GM21390 (cell line): ENCODE data around the gene CDC5L.

Source experiments
- ATAC-seq: cut with Tn5 transposase; IDR thresholded peaks from one replicate; pipeline ENCODE4 v1.9.1; 2021; ENCODE audit not compliant: unreplicated experiment

Gene CDC5L

DNA sequence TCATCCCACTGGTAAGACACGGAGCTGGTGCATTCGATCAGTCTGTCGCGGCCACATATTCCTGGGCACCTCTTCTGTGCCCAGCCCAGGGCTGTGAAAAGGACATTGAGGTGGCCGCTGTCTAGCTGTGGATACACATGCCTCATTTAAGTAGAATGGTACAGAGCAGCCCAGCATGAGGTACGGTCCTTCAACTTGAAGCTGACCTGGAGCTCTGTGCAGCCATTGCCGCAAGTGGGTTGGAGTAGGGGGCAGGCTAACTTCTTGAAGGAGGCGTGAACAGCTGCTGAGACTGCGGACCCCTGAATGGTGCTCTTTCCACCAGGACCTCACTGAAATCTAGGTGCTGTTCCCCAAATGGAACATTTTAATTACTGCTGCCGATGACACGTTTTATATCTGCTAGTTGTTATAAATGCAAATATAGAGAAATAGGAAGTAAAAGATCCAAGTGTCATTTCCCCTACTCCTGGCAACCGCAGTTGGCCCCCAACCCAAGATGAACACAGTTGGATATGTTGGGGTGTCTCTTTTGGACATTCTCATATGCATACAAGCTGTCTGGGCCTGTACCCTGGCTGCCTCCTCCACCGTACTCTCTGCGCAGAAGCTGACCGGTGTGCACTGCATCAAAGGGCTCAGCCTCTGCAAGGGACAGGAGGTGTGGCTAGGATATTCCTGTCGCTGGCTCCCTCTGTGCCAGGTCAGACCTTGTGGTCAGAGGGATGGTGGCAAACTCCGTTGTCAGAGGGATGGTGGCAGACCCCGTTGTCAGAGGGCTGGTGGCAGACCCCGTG lies 86.1 kb downstream of the CDC5L start:
- no peak for ATAC-seq

DNA sequence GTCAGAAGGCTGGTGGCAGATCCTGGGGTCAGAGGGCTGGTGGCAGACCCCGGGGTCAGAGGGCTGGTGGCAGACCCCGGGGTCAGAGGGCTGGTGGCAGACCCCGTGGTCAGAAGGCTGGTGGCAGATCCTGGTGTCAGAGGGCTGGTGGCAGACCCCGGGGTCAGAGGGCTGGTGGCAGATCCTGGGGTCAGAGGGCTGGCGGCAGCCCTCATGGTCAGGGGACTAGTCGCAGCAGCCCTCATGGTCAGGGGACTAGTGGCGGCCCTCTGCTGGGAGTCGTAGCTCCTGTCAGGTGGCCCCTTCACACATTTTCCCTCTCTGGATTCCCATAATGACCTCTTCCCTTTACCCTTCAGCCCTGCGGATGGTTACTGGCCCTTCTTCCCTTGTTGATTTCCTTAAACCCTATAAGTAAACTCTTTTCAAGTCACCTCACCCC lies 86.7 kb downstream of the CDC5L start:
- ATAC-seq, result no peak

DNA sequence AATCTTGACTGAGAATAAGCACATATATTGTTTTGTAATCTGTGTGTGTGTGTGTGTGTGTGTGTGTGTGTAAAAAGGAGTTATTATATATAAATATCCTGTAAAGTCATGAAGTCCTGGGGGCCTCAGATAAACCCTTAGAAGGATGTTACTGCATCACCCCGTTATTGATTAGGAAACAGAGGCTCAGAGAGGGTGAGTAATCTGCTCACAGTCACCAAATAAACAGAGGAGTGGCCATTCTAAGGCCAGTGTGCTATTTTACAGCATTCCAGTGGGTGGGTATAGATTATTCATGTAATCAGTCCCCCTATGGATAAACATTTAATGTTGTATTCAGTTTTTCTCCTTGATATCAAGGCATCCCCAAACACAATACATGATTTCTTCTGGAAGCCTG lies 87.1 kb downstream of the CDC5L start:
- ATAC-seq, result no peak

DNA sequence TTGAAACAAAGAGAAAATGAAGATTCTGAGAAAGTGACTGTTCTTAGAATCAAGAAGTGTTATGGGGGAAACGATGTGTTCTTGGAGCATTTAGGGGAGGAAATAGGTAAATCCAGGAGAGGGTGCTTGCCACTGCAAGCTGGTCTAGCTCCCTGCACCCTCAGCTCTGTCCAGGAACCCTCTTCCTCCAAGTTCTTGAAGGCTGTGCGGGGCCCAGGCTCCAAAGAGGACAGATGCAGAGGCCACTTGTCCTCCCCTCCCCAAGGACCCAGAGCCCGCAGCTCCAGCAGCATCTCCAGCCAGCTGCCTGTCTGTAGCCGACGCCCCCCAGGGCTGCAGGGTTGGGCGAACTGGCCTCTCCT lies 87.9 kb downstream of the CDC5L start:
- ATAC-seq, result peak; percentile 34

DNA sequence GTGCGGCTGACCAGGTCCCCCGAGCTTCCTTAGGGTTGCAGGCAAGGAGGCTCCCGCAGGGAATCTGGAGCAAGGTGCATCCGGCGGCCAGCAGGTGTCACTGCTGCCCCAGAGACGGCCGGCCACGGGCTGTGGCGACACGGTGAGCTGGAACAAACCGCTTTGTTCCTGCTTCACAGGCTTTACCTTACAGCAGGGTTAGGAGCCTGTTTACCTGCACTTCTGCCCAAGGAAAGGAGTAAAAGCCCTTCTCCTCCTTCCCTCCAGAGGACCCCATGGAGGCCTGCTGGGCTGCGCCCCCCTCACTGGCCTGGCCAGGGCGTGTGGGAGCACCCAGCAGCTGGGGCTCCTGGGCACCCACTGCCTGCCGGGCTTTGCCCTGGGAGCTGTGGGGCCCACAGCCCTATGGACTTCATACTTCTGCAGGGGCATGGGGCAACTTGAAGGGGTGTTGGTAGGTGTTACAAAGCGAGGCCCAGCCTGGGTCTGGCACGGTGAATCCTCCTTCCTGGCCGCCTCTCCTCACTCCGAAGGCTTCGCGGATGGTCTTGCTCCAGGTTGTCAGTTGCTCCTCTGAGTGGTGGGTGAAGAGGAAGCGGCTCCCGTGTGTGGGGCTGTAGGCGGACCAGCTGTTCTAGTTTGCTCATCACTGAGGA lies 88.4 kb downstream of the CDC5L start:
- ATAC-seq, result peak; percentile 83

DNA sequence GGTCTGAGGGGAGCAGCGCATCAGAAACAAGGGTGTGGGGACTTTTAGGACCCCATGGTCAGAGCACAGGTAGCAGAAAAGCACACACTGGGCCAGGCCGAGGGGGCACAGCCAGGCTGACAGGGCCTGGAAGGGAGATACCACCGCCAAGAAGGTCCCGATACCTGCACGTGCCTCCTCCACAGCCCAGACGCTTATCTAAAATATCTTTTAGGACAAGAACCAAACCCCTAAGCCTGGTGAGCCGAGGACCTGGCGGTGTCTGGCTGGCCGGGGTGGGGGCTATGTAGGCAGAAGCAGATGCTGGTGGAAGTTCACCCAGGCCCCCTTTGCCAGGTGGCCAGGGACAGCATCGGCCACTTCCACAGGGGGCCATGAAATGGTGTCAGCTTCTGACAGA lies 89.3 kb downstream of the CDC5L start:
- no peak for ATAC-seq

DNA sequence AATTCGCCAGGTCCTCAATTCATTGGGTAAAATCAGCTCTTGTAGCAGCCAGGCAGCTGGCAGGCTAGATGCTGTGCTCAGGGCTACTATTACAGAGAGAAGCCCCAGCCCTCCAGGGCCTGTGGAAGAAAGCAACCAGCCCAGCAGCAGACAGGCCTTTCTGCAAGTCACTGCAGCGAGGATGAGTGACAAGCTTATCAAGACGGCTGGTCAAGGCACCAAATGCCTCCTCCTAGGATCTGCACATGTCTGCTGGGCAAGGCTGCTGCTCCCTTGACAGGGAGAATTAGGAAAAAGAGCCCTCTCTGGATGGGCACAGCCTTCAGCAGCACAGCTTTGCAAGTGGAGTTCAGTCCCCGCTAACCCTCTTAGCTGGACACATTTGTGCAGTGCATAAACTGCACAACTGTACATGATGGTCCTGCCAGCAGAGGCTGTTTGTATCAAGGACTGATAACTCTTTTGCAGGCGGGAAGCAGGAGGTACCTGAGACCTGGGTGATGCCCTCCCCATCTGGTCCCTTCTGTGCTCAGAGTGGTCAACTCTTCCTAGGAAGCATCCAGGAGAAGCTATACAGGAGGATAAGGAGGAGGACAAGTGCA lies 89.9 kb downstream of the CDC5L start:
- no peak for ATAC-seq

DNA sequence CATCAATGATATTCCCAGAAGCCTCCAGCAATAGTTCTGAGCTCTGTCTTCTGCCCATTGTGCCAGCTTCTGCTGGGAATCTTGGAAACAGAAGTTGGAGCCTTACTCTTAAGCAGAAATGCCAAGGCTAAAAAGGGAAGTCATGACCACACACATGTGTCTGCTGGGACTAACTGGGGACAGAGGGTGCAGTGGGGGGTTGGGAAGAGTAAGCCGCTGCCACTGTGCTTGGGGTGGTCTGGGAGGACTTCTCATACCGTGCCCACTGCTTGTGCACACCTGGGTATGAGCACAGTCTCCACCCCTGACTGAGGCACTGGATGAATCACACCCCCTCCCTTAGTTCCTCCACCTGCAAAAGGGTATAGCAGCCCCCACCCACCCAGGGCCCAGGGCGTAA lies 90.7 kb downstream of the CDC5L start:
- ATAC-seq, result no peak

DNA sequence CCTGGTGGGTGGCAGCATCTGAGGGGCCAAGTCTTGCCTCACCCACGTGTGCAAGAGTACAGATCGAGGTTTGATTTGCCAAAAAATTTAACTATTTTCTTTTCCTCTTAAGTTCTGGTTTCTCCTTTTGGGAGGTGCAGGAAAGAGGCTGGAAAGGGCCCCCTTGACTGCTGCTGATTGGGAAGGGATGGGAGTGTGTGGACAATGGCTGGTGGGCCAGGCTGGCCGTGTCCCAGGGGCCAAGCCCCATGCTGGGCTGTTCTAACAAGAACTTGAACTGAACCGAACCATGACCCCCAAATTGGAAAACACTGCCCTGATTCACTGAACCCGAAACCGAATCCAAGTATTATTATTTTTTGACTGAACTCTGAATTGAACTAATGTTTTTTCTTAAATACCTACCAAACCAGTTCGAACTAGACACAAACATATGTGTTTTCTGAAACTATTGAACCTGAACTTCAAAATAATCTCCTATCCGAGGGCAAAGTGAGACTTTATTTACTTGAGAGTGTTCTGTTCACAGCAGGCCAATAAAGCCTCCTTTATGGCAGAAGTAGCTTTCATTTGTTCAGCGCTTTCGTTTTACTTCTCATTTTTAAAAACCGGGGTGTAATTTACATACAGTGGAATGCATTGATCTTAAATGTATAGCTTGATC lies 91.2 kb downstream of the CDC5L start:
- ATAC-seq, result no peak

DNA sequence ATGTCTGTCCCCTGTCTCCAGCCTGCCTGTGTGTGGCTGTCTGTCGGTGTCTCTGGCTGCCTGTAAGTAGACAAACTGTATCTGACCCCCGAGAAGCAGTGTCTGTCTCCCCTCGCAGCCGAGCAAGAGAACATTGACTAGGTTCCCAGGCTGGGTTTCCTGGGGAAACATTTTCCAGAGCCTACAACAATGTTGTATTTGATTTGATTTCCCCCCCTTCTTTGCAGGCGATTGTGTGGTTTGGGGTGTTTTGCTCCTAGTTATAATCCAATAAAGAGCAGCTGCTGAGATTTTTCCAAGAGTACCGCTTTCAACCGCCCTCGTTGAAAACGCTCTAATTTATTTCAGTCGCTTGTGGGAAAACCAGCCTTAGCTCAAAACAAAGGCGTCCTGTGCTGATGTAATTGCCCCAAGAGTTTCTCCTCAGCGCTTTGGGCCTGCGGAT lies 92.6 kb downstream of the CDC5L start:
- ATAC-seq, result no peak

DNA sequence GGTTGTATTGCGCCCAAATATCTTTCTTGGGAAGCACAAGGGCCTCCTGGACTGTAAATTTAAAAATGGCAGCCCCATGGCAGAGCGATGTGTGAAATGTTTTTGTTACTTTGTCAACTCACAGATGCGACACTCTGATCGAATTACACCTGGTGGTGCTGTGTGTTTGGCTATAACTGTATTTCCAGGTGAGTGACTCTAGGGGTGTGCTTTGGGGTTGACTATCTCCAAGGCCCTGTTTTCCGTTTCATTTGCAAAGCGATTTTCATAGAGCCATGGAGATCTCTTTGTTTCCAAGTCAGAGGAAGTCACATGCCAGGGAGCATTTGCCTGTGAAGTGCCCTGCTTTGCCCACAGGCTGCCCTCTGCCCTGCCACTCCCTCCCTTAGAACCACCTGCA lies 93.5 kb downstream of the CDC5L start:
- no peak for ATAC-seq

DNA sequence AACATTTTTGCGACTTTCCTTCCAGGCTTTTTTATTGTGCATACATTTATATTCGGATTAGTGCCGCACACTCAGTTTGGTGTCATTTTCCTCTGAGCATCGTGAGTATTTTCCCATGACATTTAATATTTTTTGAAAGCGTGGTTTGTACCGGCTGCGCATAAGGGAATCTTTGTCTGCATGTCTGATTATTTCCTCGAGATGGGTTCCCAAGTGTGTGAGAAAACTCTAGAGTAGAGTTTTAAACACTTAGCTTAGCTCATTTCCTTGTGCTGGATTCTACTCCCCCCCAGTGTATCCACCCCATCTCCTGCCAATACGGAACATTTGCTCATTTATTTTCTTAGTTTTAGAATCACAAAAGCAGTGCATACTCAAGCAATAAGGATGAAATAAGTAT lies 94.3 kb downstream of the CDC5L start:
- no peak for ATAC-seq

DNA sequence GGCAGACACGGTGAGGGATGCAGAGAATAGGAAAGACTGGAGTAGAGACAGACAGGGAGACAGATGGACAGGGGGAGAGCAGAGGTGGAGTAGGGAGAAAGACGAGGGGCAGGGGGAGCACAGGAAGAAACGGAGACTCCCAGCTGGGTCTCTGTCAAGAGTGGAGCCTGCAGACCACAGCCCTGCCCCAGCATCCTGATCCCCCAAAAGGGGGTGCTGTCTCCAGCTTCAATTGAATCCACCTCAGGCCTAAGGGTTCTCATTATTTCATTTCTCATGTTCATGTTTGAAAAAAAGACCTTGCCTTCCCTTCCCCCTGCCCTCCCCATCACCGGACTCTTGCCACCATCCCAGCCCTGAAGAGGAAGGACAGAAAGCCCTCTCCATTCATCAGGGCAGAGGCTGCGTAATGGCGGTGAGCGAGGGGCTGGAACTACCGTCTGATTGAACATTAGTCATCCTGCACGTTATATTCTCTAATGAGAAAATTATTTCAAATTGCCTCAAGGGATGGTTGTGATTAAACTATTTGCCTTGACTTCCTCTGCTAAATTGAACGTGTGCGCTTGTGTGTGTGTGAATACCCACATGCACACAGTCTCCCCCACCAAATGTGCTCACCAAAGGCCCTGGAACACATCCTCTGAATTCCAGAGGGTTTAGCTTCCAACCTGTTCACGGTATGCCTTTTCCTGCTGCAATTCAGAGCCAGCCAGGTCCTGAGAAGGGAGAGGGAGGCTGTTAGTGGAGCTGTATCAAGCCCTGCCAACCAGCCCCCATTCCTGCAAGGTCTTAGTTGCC lies 98.3 kb downstream of the CDC5L start:
- no peak for ATAC-seq

DNA sequence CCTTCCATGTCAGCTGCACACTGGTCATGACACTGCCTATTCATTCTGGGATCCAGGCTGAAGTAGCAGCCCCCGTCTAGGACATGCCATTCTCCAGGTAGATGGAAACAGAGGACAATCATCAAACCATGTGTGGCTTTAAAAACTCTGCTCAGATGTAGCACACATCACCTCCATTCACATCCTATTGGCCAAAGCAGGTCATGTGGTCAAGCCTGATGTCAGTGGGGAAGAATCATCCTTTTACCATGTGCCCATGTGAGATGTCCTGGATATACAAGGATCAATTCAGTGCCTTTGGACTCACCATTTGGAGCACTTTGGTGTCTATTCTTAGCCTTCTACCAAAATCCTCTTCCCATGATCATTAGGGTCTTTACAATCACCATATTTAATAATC lies 99.5 kb downstream of the CDC5L start:
- ATAC-seq, result no peak

DNA sequence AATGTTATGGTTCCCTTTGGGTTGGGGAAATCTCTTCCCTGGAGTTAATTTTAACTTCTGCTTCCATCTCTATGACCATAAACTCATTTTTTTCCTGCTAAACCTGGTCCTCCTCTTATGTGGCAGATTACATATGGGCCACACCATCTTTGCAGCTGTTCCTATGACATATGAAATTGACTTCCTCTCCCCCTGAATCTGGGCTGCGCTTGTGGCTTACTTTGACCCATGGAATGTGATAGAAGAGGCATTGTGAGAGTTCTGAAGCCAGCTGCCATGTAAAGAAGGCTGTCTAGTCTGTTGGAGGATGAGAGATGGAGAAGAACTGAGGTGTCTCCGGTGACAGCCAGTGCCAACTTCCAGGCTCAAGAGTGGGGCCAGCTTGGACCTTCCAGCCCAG lies 100.1 kb downstream of the CDC5L start:
- ATAC-seq, result no peak

DNA sequence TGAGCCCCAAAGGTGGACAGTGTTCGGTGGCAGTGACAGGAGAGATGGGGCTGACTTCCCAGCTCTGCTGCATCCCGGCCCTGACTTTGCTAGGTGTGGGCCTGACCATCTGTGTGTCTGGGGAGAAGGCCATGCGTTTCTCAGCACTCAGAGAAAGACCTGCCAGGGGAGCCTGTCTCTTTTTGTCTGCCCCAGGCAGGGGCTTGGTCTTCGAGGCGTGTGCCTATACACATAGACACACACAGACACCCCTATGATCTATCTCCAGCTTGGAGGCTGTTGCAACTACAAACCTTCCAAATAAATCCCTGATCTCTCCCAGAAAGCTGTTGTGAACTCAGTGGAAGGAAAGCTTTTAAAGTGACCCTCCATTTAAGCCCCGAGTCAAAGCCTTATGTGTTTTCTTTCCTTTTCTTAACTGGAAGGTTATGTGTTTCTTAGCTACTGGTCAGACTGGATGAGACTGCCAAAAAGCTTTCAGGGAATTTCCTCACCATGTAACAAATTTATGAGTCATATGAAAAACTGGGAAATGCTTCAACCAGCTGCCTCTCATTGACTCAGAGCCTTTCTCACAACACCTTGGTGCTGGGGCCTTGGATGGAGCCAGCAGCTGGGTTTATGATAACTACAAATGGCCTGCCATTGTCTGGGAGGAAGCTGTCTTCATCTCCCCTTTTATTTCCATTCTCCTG lies 102.6 kb downstream of the CDC5L start:
- ATAC-seq, result no peak

DNA sequence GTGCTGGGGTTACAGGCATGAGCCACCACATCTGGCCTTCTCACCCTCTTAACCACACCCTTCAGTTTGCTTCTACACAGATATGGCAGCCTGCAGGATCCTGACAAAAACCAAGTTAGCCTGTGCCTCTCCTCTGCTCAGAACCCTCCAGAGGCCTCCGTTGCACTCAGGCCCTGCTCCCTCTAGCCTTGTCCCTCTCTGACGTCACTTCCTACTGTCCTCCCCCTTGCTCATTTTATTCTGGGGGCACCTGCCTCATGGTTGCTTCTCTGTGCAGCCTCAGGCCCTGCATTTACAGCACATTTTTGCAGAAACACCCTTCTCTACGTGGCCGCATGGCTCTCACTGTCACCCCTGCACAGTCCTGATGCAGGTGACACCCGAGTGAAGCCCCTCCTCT lies 105.6 kb downstream of the CDC5L start:
- ATAC-seq, result no peak

DNA sequence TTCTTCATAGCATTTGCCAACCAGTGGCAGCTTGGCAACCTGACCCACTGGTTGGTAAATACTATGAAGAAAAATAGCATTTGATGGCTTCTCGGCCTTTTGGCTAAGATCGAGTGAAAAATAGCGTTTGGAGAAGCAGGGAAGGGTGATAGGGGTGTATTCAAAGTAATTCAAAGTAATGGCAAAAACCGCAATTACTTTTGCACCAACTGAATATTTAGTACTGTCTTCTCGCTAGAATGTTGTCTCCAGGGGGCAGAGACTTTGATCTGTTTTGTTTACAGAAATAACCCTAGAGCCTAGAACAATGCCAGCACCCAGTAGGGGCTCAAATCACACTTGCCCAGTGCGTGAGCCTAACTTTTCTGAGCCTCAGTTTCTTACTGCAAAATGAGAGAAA lies 106.1 kb downstream of the CDC5L start:
- no peak for ATAC-seq

DNA sequence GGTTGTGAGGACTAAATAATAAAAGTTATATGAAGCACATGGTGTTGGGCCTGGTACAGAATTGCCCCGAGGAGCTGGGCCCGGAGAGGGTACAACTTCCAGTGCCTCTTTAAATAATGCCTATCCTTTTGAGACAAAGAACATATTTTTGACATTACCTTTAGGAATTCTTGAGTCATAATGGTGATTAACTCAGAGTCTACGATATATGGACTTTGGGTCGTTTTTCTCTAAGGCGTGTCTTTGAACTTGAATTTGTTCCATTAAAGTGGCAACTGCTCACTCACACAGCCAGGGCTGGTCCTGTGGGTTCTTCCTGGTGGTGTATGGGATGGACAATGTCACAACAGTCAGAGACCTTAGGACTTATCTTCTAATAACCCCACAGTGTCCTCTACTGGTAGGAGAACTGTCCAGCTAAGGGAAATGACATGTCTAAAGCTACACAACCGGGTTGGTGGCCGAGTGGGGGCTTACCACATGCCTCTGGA lies 106.5 kb downstream of the CDC5L start:
- no peak for ATAC-seq
